HTERT RPE-1 (cell line): ENCODE measurements around the gene GABBR2.

Experiments used
- in situ Hi-C: fragments of 300-500 bp; cut with MboI; formaldehyde crosslinking; loops from 4 replicates; pipeline ENCODE4 v1.14.3; 2020; ENCODE audit warnings: low sequenced_read_pairs

GABBR2 gene

DNA sequence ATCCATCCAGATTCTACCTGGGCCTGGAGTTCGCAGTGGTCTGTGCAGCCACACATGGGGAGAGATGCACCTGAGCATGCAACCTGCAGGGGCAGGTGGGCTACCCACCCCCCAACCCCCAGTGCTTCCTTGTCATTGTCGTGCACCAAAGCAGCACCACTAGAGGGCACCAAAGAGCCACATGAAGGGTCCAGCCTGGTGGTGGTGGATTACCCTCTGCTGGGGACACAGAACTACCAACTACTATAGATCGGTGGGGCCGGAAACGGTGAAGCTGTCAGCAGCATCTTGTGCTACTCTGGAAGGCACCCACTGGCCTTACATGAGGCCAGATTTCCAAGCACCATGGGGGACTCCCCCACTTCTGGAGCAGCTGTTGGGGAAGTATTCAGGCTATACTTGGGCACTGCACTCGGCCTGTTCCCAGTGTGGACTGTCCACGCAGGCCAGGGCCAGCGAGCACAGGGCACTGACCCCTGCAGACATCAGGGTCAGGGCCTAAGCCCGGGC, 393.1 kb downstream of the GABBR2 start:
- in situ Hi-C loops: no loop called here

DNA sequence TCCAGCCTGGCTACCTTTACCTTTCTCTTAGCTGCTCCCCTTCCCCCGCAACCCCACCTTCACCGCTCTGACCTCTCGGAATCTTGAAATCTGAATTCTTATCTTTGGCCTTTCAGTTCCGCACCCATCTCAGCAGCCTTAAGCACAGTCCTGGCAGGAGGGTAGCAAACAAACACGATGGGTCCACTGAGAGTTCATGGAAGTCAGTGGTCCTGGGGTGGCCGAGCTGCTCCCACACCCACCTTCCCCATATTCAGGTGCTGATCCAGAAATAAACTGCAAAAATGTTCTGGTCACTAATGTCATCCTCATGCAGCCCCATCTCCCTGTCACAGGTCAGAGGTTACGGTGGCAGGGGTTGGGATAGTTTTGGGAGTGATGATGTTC, 393.7 kb downstream of the GABBR2 start:
- in situ Hi-C loops: no loop called here

DNA sequence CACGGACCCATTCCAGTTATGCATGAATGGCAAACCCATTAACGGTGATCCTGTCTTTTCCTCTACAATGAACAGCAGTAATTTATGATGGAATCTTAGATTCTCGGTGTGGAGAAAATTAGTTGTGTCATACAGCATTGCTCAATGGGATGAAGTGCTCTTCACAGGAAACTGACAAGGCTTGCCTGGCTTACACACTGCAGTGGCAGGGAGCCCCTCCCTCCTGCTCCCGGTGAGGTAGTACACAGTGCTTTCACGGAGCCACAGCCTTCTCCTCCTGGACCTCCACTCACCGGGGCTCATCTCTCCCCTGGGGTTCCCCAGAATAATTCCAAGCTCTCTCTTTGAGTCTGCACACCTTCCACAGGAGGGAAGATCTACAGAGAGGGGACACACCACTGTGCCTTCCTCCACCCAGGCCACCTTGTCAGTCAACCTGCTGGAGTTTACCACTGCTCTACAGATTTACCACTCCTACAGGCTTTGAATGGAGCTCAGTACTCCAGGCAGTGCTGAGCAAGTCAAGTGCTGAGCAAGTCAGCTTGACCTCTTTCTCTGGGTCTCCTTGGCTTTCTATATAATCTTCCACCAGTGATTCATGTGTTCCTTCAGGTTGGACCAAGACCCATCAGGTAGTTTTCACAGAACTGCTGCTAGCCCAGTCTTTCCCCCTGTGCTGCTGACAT, 394.2 kb downstream of the GABBR2 start:
- in situ Hi-C loops: no loop called here

DNA sequence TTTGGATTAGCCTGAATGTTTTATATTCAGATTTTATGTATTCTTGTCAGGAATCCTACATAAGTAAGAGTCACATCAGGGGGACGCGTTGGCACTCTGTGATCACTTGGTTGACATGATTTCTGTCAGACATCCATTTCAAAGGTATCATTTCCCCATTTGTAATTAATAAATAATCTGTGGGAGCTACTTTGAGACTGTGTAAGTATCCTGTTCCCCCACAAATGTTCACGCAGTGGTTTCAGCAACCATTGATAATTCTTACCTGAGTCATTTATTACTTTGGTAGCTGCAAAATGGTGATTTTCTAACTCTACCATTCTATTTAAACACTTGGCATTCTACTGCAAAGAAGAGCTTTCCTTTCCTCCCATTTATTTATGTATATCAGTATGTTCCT, 396.4 kb downstream of the GABBR2 start:
- in situ Hi-C loops: no loop called here

DNA sequence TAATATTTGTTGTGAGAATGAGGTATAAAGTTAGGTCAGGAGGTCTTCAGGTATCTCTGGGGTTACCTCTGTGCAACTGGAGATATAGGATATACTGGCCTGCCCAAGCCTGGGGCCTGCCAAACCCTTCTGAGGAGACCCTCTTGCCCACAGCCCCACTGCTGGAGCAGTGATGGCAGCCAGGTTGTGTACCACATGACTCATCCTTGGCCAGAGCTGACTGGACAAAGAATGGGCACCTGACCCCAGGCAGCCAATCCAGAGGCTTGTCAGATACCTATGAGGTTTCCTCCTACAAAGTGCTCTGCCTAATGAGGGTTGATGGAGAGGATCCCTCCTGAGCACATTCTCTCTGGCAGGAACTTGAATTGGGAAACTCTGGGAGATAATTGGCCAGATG, 397.2 kb downstream of the GABBR2 start:
- in situ Hi-C loops: no loop called here

DNA sequence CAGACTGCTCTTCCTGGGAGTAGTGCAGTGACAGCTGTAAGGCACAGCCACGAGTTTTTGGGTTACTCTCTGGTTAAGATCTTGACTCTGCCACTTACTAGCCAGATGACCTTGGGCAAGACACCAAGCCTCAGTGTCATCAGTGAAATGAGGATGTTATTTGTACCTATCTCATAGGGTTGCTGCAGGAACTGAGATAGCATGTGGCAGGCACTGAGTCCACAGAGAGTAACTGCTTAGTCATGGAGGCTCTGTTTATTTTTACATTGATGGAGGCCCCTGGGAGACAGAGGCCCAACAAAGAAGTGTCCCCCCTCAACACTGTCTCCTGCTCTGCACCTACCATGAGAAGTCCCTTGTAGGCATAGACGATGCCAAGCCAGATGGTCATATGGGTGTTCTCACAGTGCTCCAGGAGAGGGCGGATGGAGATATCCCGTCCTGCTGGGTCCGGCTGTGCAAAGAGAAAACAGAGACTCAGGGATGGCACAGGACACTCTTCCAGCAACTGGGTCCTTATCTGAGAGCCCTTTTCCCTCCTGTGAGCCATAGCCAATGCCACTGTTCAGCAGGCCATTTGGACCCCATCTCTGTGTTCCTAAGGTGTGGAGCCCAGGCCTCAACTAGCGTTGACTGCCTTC, 397.9 kb downstream of the GABBR2 start:
- in situ Hi-C loops: no loop called here

DNA sequence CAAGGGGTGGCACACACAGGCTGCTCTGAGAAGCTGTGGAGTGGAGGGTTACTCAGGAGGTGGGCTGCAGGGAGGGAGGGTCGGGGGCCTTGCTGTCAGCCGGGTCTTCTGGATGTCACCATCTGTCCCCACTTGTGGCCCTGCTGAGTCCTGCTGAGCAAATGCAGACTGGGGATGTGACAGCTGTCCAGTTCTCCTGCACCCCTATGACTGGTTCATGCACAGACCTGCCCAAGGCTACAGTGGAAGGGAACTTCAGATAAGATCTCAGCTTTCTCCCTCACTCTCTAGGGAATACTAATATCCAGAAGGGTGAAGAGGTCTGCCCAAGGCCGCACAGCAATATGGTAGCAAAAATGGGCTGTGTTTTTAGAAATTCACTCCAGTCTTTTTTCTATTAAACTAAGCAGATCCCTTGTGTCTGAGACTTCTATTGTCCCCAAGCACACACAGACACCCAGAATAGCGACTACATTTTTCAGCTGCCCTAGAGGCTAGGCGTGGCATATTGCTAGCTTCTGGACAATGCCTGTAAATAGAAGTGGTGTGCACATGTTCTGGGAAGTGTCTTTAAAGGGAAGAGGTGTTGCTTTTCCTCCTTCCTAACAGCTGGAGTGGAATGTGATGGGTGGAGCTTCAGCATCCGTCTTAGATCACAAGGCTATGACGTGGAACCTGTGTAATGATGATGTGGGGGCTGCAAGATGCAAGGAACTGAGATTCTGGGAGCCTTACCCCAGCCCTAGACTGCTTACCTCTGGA, 402.2 kb downstream of the GABBR2 start:
- in situ Hi-C loops: no loop called here

DNA sequence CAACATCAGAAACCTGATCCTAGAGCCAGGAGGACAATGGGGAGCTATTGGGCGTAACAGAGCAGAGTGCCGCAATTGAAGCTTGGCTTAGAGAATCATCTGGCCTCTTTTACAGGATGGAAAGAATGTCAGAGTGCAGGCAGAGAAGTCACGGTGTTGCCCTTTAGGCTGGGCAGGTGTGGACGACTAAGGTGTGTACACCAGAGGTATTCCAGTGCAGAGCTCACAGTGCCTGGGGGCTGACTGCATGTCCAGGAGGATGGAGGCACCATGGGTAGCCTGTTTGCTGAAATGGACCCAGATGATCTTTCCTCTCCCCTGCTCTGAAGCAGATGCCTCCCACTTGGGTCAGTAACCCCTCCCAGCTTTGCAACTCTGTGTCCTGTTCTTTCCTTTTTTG, 404.4 kb downstream of the GABBR2 start:
- in situ Hi-C loops: no loop called here

DNA sequence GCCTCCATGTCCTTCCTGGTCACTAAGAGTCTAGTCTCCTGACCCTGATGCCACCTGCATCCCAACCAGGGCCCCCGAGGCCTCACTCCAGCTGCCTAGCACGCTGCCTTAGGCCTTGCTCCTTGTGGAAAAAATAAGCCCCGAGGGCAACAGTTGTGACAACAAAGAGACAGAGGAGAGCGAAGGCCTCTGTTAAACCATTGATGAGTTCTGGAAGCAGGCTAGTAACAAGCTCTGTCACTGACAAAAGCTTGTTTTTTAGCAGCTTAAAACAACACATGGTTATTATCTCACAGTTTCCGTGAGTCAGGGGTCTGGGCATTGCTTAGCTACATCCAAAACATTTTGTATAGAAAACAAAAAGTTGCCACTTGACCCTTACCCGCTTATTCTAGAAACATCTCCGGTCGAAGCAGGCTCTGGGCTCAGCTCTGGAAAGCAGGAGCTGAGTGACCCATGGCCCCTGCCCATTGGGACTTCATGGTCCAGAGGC, 405.1 kb downstream of the GABBR2 start:
- in situ Hi-C loops: no loop called here

DNA sequence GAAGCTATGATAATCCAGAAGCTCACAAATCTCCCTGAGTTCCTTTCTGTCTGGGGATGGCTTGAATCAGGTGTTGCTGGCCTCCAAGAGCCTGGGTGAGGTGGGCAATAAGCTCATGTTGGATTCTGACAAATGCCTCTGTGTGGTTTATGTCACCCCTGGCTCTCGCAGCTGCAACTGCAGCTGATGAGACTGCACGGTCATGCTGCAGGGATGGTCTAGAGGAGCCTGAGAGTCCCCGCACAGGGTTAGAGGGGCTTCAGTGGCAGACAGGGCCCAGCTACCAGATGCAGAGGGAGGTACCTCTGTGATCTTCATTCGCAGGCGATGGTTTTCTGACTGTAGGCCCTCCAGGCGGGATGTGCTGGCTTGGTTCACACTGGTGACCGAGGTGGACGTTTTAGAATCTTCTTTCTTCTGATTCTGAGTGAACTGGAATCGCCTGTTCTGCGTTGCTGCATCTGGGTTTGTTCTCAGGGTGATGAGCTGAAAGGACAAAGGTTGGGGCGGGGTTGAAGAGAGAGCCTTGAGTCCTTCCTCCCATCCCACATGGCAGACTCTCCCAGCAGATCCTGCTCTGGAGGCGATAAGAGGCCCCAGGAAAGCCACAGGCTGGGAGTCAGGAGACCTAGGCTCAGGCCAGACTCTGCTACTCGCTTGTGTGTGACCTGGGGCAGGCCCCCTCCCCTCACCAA, 405.6 kb downstream of the GABBR2 start:
- in situ Hi-C loops: no loop called here

DNA sequence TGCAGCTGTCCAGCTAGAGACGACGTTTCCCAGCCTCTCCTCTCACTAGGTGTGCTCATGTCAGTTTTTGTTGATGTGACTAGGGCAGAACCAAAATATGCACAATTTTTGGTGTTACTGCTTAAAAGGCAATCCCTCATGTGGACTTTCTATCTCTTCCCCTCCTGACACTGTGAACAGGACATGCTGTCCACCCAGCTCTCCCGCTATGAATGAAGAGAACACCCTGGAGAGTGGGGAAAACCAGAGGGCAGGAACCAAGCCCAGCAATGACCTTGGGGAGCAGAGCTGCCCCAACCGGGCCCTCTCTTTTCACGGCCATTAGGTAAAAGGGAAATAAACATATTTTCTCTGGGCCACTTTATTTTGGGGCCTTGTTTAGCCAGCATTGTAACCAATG, 406.6 kb downstream of the GABBR2 start:
- in situ Hi-C loops: no loop called here

DNA sequence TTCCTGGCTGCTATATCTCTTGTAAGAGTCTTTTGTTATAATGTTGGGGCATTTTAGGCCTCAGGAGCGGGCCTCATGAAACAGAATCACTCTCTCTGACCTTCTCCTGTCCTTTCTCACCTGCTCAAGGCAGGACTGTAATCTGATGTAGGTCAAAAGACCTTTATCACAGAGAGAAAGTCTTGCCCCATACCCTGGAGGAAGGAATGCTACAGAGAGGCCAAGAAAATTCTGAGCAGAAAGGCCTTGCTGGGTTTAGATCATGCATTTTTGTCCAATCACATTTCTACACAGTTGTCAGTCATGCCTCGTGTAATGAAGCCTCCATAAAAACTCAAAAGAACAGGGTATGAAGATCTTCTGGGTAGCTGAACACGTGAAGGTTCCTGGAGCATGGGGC, 408.1 kb downstream of the GABBR2 start:
- in situ Hi-C loops: no loop called here

DNA sequence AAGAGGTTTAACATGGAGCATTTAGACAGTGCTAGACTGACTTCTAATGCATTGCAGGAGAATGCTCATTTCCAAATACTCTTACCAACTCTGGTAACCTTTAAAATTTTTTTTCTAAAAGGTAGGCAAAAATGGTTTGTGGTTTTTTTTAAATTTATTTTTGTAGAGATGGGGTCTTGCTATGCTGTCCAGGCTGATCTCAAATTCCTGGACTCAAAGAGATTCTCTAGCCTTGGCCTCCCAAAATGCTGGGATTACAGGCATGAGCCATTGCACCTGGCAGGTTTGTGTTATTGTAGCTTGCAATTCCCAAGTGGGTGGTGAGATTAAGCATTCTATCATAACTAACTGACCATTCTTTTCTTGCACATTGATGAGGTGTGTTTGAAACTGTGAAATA, 410.3 kb downstream of the GABBR2 start:
- in situ Hi-C loops: no loop called here

DNA sequence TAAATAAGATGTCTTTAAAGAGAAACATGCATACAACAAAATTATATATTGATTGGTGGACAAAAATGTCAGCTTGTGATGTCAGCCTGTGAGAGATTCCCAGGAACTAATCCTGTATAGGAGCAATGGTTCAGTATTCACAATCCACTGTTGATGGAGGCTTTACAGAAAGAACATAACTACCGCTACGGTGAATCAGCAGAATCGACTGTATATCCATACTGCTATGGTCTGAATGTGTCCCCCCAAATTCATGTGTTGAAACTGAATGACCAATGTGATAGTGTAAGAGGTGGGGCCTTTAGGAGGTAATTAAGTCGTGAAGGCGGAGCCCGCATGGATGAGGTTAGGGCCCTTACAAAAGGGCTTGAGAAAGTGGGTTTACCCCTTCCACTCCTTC, 412.9 kb downstream of the GABBR2 start:
- in situ Hi-C loops: no loop called here

DNA sequence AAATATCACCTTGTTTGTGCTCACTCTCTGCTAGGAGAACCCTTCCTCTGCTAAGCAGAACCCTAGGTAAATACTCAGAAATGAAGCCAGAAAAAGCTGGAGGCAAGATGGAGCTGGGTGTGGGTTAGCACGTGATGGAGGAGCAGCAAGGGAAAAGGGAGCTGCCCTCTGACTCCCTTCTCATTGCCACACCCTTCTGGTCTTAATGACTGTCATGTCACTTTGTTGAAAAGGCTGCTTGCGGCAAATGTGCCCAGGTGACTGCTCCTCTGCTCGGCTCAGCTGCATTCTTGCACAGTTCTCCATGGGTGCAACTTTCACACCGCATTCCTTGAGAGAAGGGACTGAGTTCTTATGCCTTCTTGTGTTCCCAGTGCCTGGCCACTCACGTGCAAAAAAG, 416.9 kb downstream of the GABBR2 start:
- in situ Hi-C loops: no loop called here

DNA sequence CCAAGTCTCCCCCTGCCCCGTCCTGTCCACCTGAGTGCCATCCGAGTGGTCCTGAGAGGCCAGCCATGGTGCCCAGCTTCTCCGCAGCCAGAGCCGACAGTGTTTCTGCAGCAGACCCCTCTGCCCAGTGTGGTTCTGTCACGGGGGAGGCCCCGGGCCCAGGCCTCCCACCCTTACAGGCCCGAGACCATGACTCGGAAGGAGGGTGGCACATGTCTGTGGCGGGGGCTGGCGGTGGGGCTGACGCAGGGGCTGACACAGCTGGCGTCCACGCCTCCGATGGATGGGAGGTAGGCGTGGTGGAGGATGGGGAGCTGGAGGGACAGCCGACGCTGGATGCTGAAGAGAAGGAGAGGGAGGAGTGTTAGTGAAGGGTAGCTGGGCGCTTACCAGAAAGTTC, 418.3 kb downstream of the GABBR2 start:
- in situ Hi-C loops: no loop called here

DNA sequence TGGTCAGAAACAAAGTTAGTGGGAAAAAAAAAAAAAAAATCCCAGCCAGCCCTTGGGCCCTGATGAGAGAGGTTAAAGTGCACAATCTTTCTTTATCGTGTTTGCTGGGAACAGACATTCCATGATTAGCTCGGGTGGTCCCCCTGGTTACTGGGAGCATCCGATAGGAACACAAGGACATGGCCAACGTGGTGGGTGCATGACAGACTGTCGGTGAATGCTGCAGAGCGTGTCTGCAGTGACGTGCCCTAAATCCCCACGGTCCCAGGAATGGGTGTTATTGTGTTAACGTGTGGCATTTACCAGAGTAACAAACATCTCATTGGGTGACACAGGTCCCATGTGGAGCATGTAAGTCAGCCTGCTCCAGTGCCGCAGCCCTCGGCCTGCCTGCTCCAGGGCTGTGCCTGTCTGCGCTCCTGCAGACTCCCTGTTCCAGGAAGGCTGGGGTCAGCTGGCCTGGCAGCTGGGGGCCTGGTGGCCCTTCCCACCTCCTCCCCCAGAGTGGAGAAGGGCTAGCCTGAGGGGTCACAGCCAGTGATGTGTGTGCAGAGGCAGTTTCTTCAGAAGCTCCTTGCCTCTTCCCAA, 419.0 kb downstream of the GABBR2 start:
- in situ Hi-C loops: no loop called here

DNA sequence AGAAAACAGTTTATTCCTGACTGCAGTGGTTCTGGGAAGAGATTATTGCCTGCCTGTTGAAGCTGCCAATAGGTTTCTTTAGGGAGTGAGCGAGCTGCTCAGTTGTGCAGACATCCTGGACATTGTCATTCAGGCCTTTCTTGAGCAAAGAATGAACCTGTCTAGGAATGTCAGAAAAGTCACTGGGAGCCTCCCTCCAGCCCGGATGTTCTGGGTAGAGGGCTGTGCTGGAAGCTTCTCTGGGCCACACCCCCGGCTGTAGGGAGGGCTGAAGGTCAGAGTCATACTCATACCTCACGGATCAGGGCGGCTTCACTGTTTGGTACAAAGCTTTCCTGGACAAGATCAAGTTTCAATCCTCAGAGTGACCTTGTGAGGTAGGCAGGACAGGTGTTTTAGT, 419.9 kb downstream of the GABBR2 start:
- in situ Hi-C loops: no loop called here

DNA sequence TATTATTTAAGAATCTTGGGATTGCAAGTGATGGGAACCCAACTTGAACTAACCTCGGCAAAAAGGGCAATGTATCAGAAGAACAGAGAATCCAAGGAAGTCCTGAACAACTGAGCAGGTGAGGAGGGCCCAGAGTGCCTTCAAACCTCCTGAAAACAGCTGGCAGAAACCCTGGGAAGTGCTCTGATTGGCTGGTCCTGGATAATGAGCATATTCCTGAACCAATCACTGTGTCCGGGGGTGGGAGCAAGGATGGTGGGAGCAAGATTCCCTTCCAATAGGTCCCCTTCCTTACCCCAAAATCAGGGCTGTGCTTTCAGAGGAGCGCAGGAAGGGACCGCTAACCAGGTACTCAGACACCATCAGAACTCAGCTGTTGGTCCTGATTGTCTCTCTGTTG, 421.4 kb downstream of the GABBR2 start:
- in situ Hi-C loops: no loop called here

DNA sequence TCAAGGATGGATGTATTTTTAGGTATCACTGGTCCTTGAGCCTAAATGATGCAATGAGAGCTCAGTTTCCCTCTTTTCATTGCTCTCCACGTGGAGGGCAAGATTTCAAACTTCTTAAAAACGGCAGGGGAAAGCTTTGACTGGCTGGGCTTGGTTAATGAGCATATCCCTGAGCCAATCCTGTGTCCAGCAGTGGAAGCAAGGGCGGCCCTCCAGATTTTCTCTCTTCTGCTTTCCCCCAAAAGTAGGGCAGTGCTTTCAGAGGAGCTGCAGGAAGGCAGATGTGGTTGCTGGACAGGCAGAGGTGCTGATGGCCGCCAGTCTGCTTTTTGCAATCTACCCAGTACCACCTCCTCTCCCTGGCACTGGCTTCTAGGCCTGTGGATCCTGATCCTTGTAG, 423.3 kb downstream of the GABBR2 start:
- in situ Hi-C loops: no loop called here

DNA sequence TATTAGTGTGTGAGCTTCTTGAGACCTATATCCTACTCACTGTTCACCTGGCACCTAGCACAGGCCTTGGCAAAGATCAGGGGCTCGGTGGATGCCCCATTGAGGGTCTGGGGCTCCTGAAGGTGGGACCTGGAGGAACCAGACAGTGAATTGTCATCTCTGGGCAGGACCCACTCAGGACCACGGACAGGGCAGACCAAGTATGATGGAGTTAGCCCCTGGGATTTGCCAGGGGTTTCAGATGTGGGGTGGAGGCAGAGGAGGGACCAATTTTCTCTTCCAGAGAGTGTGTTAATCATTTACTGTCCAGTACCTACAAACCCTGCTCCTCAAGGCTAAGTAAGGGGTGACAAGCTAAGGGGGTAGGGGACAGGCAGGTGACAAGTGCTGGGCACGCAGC, 424.0 kb downstream of the GABBR2 start:
- in situ Hi-C loops: no loop called here
